GM12872 (cell line): ENCODE data around the gene MACF1.

ENCODE experiments used
- TF ChIP-seq, protein P1 (sequence below): IDR thresholded peaks from 3 replicates; pipeline ENCODE4 v1.5.1; 2011; ENCODE audit warnings: low read depth, mild to moderate bottlenecking, low read length, moderate library complexity; ENCODE audit not compliant: insufficient read depth

Gene MACF1

GRCh38 chr1:39269791-39270342 lies 65.4 kb downstream of the MACF1 start:
- TF ChIP-seq, protein P1, sequence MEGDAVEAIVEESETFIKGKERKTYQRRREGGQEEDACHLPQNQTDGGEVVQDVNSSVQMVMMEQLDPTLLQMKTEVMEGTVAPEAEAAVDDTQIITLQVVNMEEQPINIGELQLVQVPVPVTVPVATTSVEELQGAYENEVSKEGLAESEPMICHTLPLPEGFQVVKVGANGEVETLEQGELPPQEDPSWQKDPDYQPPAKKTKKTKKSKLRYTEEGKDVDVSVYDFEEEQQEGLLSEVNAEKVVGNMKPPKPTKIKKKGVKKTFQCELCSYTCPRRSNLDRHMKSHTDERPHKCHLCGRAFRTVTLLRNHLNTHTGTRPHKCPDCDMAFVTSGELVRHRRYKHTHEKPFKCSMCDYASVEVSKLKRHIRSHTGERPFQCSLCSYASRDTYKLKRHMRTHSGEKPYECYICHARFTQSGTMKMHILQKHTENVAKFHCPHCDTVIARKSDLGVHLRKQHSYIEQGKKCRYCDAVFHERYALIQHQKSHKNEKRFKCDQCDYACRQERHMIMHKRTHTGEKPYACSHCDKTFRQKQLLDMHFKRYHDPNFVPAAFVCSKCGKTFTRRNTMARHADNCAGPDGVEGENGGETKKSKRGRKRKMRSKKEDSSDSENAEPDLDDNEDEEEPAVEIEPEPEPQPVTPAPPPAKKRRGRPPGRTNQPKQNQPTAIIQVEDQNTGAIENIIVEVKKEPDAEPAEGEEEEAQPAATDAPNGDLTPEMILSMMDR: no peak

DNA sequence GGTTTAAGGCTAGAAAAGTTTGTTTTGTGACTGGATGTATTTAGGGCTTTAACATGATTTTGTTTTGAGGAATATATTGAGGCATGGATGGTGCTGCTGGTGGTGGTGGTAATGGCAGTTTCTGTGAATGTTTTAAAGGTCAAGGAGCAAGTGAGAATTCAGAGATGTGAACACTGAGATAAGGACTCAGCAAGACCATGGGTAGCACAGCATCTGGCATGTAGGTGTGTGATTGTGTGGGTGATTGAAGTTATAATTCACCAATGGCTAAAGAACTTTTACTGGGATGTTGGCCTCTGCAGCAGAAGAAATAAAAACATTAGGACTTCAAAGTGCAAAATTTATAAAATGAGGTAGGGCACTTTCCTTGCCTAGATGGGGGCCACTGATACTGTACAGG lies 65.9 kb downstream of the MACF1 start:
- TF ChIP-seq, protein P1: no peak

- TF ChIP-seq, protein P1: no peak
These were observed 67.7 kb downstream of the MACF1 start for GRCh38 chr1:39272027-39272797.

DNA sequence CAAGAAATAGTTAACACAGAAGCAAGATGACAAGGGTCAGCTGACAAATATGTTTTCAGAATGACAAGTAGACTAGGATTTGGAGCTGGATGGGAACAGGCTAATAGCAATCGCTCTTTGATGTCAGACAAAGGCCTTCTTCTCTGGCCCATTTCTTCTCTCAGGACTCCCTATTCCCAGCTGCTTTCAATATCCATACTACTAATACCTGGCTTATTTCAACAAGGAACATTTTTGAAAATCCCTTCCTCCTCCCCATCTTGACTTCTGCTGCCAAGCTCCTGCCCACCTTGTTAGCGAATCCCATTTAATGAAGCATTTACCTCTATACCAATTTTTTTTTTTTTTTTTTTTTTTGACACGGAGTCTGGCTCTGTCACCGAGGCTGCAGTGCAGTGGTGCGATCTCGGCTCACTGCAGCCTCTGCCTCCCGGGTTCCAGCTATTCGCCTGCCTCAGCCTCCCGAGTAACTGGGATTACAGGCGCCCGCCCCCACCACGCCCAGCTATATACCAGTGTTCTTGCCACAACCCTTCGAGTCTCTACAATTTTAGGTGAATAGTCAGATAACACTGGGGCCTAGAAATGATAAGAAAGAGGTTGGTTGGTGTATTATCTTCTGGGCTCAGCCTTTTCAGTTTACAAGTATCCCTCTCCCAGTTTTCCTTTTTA lies 68.4 kb downstream of the MACF1 start:
- TF ChIP-seq, protein P1: no peak

DNA sequence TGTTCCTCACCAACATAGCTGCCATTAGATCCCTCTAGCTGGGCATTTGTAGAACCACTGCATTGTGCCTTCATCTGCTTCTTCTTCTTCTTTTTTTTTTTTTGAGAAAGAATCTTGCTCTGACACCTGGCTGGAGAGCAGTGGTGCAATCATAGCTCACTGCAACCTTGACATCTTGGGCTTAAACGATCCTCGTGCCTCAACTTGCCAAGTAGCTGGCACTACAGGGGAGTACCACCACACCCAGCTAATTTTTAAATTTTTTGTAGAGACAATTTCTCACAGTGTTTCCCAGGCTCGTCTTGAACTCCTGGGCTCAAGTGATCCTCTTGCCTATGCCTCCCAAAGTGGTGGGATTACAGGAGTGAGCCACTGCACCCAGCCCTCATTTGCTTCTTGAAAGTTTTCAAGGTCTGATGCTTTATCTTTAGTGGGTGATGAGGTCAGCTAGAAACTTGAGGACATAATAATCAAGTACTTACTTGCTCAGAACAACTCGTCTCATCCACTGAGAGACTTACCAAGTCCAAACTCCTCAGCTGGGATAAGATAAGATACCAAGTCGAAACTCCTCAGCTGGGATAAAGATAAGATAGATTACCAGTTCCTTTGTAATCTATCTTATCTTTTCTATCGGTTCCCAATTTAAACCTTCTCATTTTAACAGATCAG lies 71.5 kb downstream of the MACF1 start:
- TF ChIP-seq, protein P1: no peak

GRCh38 chr1:39277879-39278278 lies 73.4 kb downstream of the MACF1 start:
- TF ChIP-seq, protein P1: no peak
